HepG2 (cell line): Measurements from ENCODE around the gene RERE. TPM values are rescaled to one million over a fixed set of nuclear protein-coding genes. Genes with fewer than 3 reads are reported as not detected.

Source experiments
- ATAC-seq: fragments of 200-7000 bp; cut with Tn5 transposase; 3 replicates; pipeline ENCODE4 v1.9.1; 2020; ENCODE audit warnings: mild to moderate bottlenecking, moderate library complexity
- BruUV-seq: library from RNA; stranded (reverse); fragments of 400-500 nt; replicated peaks from 2 replicates; lab custom pipeline; 2021; lab: Mats Ljungman, UMichigan
- CTCF ChIA-PET: fragments of 300-600 bp; formaldehyde crosslinking; extraction: SDS; loops from one replicate; lab custom pipeline; 2021; ENCODE audit warnings: low total read pairs, inconsistent platforms, low intra/inter-chr PET ratio; lab: Yijun Ruan, JAX
- POLR2A ChIA-PET: fragments of 350-600 bp; sonication (Branson Sonifier 250); formaldehyde crosslinking; loops from one replicate; lab custom pipeline; 2020; ENCODE audit warnings: antibody characterized with exemption, inconsistent platforms; lab: Yijun Ruan, JAX
- DNase-seq: peaks from one replicate; pipeline ENCODE4 v3.0.0-alpha.2; 2015; ENCODE audit warnings: low spot score
- FAIRE-seq: peaks from 3 replicates; lab custom pipeline; 2011; peaks lifted over from hg19 to GRCh38; lab: Jason Lieb, UNC
- H2AFZ ChIP-seq: one replicate; pipeline ENCODE4 v1.6.1; 2011; ENCODE audit warnings: low read length, inconsistent platforms
- H3K27ac ChIP-seq: fragments of 300-600 bp; 3 replicates; pipeline ENCODE4 v1.8.0; 2011; ENCODE audit warnings: mixed run types, mild to moderate bottlenecking, mixed read lengths, low read length, inconsistent platforms; ENCODE audit not compliant: insufficient read depth; ENCODE audit errors: extremely low read length
- H3K27me3 ChIP-seq, 2 experiments: fragments of 200-600 bp in 1 of 2; 2 replicates in 1 of 2; 3 replicates in 1 of 2; pipeline versions ENCODE4 v1.6.0 to v1.8.0; 2011; ENCODE audit warnings: low read length in 2 of 2, mild to moderate bottlenecking in 2 of 2, moderate library complexity in 2 of 2, inconsistent platforms in 1 of 2; ENCODE audit not compliant: insufficient read depth in 2 of 2, control insufficient read depth in 1 of 2
- H3K36me3 ChIP-seq, 2 experiments: fragments of 200-600 bp in 1 of 2; replicated peaks in 1 of 2; 2 replicates in 1 of 2; 3 replicates in 1 of 2; pipeline versions ENCODE4 v1.5.1 to v1.8.0; 2011; ENCODE audit warnings: low read length in 2 of 2, inconsistent platforms in 1 of 2; ENCODE audit not compliant: insufficient read depth in 2 of 2, control insufficient read depth in 1 of 2
- H3K4me1 ChIP-seq: 2 replicates; pipeline ENCODE4 v1.5.1; 2012; ENCODE audit warnings: low read length, inconsistent platforms; ENCODE audit not compliant: insufficient read depth
- H3K4me2 ChIP-seq: 2 replicates; pipeline ENCODE4 v1.6.0; 2011; ENCODE audit warnings: low read depth, low read length, inconsistent platforms
- H3K4me3 ChIP-seq, 3 experiments: fragments of 200-600 bp in 1 of 3; sonication (generic), shearing (Covaris generic) in 1 of 3; replicated peaks in 1 of 3; 2 replicates each; pipeline ENCODE4 v1.5.1; 2011 to 2016; ENCODE audit warnings: low read length in 3 of 3, inconsistent platforms in 2 of 3, low read depth in 2 of 3, mild to moderate bottlenecking in 2 of 3, control low read depth in 1 of 3, mixed read lengths in 1 of 3; ENCODE audit not compliant: insufficient read depth in 1 of 3
- H3K79me2 ChIP-seq: one replicate; pipeline ENCODE4 v1.6.1; 2011; ENCODE audit warnings: low read length, inconsistent platforms; ENCODE audit not compliant: insufficient read depth
- H3K9ac ChIP-seq: 2 replicates; pipeline ENCODE4 v1.6.0; 2011; ENCODE audit warnings: mild to moderate bottlenecking, low read depth, low read length, inconsistent platforms; ENCODE audit not compliant: insufficient read depth
- H3K9me3 ChIP-seq: 2 replicates; pipeline ENCODE4 v1.5.1; 2012; ENCODE audit warnings: mild to moderate bottlenecking, low read length
- H4K20me1 ChIP-seq: 2 replicates; pipeline ENCODE4 v1.6.0; 2011; ENCODE audit warnings: inconsistent platforms, mild to moderate bottlenecking, low read length, moderate library complexity; ENCODE audit not compliant: insufficient read depth
- ERF ChIP-seq: IDR thresholded peaks from 2 replicates; pipeline ENCODE4 v1.6.1; 2018; ENCODE audit warnings: missing biosample characterization, missing genetic modification reagents
- HDAC1 ChIP-seq: sonication (generic); formaldehyde crosslinking; IDR thresholded peaks from 2 replicates; pipeline ENCODE4 v1.5.1; 2020; ENCODE audit warnings: mild to moderate bottlenecking, missing genetic modification reagents
- HNF4G ChIP-seq, 2 experiments: sonication (generic) in 1 of 2; formaldehyde crosslinking in 1 of 2; IDR thresholded peaks; 2 replicates each; pipeline versions ENCODE4 v1.4.0 to v1.6.1; 2011 to 2020; ENCODE audit warnings: borderline replicate concordance in 2 of 2, low read depth in 2 of 2, mild to moderate bottlenecking in 2 of 2, low read length in 1 of 2, missing genetic modification reagents in 1 of 2, moderate library complexity in 1 of 2
- KMT2A ChIP-seq: sonication (generic); formaldehyde crosslinking; IDR thresholded peaks from 2 replicates; pipeline ENCODE4 v1.4.0; 2020; ENCODE audit warnings: missing genetic modification reagents
- MAFF ChIP-seq: IDR thresholded peaks from 2 replicates; pipeline ENCODE4 v1.6.1; 2011; ENCODE audit warnings: low read depth, low read length, improper control_type of control experiment
- MAX ChIP-seq: IDR thresholded peaks from 2 replicates; pipeline ENCODE4 v1.6.1; 2012; ENCODE audit warnings: inconsistent platforms
- MIXL1 ChIP-seq: IDR thresholded peaks from 2 replicates; pipeline ENCODE4 v1.6.1; 2016
- TRIM24 ChIP-seq: sonication (generic); formaldehyde crosslinking; IDR thresholded peaks from 2 replicates; pipeline ENCODE4 v1.8.0; 2022; ENCODE audit warnings: mild to moderate bottlenecking, missing genetic modification reagents
- ZBTB1 ChIP-seq: sonication (generic); formaldehyde crosslinking; IDR thresholded peaks from 2 replicates; pipeline ENCODE4 v1.4.0; 2020; ENCODE audit warnings: missing genetic modification reagents, borderline replicate concordance
- ZNF841 ChIP-seq: sonication (generic); formaldehyde crosslinking; IDR thresholded peaks from 2 replicates; pipeline ENCODE4 v1.8.1; 2023; ENCODE audit warnings: missing genetic modification reagents, borderline replicate concordance
- WGBS: methylation state at CpG from one replicate; pipeline ENCODE4 v1.1.6; 2017; ENCODE audit warnings: low lambda C conversion rate; 5-methylcytosine and 5-hydroxymethylcytosine counted together
- in situ Hi-C: cut with HindIII; loops from 2 replicates; pipeline ENCODE4 v1.10.0; 2017; ENCODE audit warnings: low pct_unique_long_range_greater_than_20kb; ENCODE audit not compliant: extremely low pct_ligation_motif_present
- intact Hi-C: fragments of 100-400 bp; cut with micrococcal nuclease; formaldehyde crosslinking; loops from one replicate; pipeline ENCODE4 v1.10.0; 2022; ENCODE audit not compliant: unreplicated experiment
- polyA plus RNA-seq, 8 experiments: library from polyadenylated mRNA; depleted of rRNA in 3 of 8; stranded (reverse) in 7 of 8; unstranded in 1 of 8; fragments of >200 nt; fragmentation: Illumina TruSeq in 4 of 8; extraction: Trizol in 4 of 8; gene quantifications; 2 replicates each; pipeline versions ENCODE4 v1.2.1 to v1.2.3, GENCODE V29; 2011 to 2016; ENCODE audit warnings: low read depth in 4 of 8, missing spikeins in 1 of 8, mixed read lengths in 1 of 8; ENCODE audit not compliant: insufficient read depth in 1 of 8
- total RNA-seq, 5 experiments: library from RNA; depleted of rRNA; stranded (reverse); fragments of >200 nt; fragmentation: Illumina TruSeq; extraction: Trizol; gene quantifications; 2 replicates each; pipeline ENCODE4 v1.2.3, GENCODE V29; 2016; ENCODE audit warnings: low read depth in 1 of 5
- TF ChIP-seq, protein P1 (sequence below): sonication (generic); formaldehyde crosslinking; IDR thresholded peaks from 2 replicates; pipeline ENCODE4 v1.5.0; 2020; ENCODE audit warnings: missing genetic modification reagents
- TF ChIP-seq, protein P2 (sequence below): IDR thresholded peaks from 2 replicates; pipeline ENCODE4 v1.6.1; 2016; ENCODE audit warnings: missing genetic modification reagents, missing compliant biosample characterization
- TF ChIP-seq, protein P3 (sequence below): IDR thresholded peaks from 2 replicates; pipeline ENCODE4 v1.6.1; 2016; ENCODE audit warnings: mild to moderate bottlenecking
- TF ChIP-seq, protein P4 (sequence below): fragments of 450-650 bp; IDR thresholded peaks from 2 replicates; pipeline ENCODE4 v1.6.1; 2017; ENCODE audit warnings: mild to moderate bottlenecking

The RERE gene
- total and polyA plus RNA-seq, 2 of the 13 experiments (the other 11 are each of a cell fraction or from before 2014, with no cell fraction given) = 18.3 to 21.9 TPM

DNA sequence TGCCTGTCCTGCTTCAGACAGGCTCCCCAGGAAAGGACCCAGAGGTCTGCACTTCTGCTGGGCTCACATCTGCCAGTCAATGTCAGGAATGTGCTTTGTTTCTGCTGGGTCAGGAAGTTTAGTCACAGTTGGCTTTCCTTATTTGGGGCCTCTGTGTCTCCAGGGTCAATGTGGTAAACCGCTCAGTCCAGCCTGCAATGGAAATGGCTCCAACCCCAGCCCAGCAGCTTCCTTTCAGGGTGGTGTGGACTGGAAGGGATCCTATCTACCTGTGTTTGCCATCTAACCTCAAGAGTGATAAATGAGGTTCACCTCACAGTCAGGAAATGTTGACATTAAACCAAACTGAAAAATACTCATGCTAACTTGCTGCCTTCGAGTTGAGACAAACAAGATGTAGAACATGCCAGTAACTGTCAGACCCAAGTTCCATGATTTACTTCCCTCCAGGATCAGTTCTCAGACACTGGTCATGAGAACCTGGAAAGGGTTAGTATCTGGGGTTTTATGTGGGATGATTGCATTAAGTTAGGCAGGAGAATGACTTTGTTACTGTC is 40.8 kb upstream of the RERE start (continued):
- TF ChIP-seq, protein P1, sequence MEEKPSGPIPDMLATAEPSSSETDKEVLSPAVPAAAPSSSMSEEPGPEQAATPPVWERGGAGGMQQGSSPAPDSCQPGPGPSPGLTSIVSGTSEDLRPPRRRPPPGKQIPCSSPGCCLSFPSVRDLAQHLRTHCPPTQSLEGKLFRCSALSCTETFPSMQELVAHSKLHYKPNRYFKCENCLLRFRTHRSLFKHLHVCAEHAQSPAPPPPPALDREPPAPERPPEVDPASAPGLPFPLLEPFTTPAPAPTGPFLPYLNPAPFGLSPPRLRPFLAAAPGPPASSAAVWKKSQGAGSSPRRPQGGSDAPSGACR (CRISPR knock-in tag) = no peak
- TF ChIP-seq TRIM24 (CRISPR knock-in tag) (no peak), MAX (0 out of 2 replicates have a peak, but pooled peaks have one; percentile 30), MIXL1 (0 out of 2 replicates have a peak, but pooled peaks have one; percentile 8), MAFF (peak; percentile 80), ZNF841 (CRISPR knock-in tag) (no peak)
- TF ChIP-seq, protein P2, sequence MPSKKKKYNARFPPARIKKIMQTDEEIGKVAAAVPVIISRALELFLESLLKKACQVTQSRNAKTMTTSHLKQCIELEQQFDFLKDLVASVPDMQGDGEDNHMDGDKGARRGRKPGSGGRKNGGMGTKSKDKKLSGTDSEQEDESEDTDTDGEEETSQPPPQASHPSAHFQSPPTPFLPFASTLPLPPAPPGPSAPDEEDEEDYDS (CRISPR knock-in tag) = peak; percentile 55; the same call in 1 of the 2 replicates
- TF ChIP-seq, protein P3, sequence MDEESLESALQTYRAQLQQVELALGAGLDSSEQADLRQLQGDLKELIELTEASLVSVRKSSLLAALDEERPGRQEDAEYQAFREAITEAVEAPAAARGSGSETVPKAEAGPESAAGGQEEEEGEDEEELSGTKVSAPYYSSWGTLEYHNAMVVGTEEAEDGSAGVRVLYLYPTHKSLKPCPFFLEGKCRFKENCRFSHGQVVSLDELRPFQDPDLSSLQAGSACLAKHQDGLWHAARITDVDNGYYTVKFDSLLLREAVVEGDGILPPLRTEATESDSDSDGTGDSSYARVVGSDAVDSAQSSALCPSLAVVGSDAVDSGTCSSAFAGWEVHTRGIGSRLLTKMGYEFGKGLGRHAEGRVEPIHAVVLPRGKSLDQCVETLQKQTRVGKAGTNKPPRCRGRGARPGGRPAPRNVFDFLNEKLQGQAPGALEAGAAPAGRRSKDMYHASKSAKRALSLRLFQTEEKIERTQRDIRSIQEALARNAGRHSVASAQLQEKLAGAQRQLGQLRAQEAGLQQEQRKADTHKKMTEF = peak; percentile 20; the same call in 1 of the 2 replicates

DNA sequence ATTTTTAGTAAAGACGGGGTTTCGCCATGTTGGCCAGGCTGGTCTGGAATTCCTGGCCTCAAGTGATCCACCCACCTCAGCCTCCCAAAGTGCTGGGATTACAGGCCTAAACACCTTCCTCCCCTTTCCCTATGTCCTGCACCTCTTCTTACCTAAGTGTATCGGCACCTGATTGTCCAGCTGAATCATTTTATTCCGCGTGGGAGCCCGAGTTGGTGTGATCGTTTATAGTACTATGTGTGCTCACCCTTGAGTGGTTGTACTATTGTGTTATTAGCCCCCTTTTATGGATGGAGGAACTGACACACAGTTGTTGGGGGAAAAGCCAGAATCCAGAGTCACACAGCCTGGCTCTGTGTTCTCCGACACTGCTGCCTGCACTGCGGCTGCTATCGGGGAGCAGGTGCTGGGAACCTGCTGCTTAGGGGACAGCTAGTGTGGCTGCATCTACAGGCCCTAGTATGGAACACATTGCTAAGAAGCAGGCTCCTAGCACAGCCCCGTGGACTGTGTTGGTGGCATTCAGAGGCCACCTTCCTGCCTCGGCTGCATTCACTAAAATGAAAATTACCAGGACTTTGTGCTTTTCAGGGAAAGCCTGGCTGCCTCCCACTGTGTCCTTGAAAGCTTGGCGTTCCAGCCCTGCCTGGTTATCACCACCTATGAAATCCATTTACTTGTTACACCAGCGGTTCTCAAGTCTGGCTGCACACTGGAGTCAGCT is 39.4 kb upstream of the RERE start:
- Histone ChIP-seq H3K9me3 (no peaks in the 10 kb centered on the region), H3K36me3 (peaks cover 11 to 18% of the 10 kb centered on the region in 2 experiments), H3K4me2 (0 out of 2 replicates have a peak overlapping the region, but pooled peaks have one; percentile 6), H3K79me2 (no peaks in the 10 kb centered on the region), H3K9ac (no peak overlapping the region), H3K4me3 (no peak overlapping the region), H4K20me1 (peaks cover 36% of the 10 kb centered on the region), H3K27me3 (no peaks in the 10 kb centered on the region), H2AFZ (no peak overlapping the region), H3K27ac (peak overlapping the region; percentile 75), H3K4me1 (peaks cover 88% of the 10 kb centered on the region)
- intact Hi-C loops = loop anchor here (5.0 kb wide), 1 partner anchor 40 kb away; the partner anchor contains the start of gene RERE
- ChIA-PET CTCF (no interaction called here), POLR2A (interaction anchor here (1.1 to 13.6 kb wide), 4 partner anchors 8 to 22 kb away, joined by 3 to 116 read pairs (median 10); partner anchors contain the start of gene ENO1)
- DNase-seq (peak; percentile 83), FAIRE-seq (peak; percentile 83), ATAC-seq (peak; percentile 42)
- BruUV-seq = no TSS peak
- 73% methylated on average over 11 of the region's 14 CpGs for WGBS
- in situ Hi-C loops = no loop called here
- TF ChIP-seq ZBTB1 (CRISPR knock-in tag) (no peak), HDAC1 (CRISPR knock-in tag) (0 out of 2 replicates have a peak, but pooled peaks have one; percentile 38), ERF (CRISPR knock-in tag) (peak; percentile 31; the same call in 1 of the 2 replicates), HNF4G (IDR thresholded peaks at IDR 0.05; ENCODE audit: borderline replicate concordance, low read depth, low read length) (0 out of 2 replicates have a peak, but pooled peaks have one; percentile 10), HNF4G (CRISPR knock-in tag; IDR thresholded peaks at IDR 0.05; ENCODE audit: borderline replicate concordance, low read depth) (no peak), KMT2A (CRISPR knock-in tag) (no peak)
- TF ChIP-seq, protein P4, sequence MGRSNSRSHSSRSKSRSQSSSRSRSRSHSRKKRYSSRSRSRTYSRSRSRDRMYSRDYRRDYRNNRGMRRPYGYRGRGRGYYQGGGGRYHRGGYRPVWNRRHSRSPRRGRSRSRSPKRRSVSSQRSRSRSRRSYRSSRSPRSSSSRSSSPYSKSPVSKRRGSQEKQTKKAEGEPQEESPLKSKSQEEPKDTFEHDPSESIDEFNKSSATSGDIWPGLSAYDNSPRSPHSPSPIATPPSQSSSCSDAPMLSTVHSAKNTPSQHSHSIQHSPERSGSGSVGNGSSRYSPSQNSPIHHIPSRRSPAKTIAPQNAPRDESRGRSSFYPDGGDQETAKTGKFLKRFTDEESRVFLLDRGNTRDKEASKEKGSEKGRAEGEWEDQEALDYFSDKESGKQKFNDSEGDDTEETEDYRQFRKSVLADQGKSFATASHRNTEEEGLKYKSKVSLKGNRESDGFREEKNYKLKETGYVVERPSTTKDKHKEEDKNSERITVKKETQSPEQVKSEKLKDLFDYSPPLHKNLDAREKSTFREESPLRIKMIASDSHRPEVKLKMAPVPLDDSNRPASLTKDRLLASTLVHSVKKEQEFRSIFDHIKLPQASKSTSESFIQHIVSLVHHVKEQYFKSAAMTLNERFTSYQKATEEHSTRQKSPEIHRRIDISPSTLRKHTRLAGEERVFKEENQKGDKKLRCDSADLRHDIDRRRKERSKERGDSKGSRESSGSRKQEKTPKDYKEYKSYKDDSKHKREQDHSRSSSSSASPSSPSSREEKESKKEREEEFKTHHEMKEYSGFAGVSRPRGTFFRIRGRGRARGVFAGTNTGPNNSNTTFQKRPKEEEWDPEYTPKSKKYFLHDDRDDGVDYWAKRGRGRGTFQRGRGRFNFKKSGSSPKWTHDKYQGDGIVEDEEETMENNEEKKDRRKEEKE = no peak
